ENCODE measurements around the gene ZNF516.

Gene ZNF516

DNA sequence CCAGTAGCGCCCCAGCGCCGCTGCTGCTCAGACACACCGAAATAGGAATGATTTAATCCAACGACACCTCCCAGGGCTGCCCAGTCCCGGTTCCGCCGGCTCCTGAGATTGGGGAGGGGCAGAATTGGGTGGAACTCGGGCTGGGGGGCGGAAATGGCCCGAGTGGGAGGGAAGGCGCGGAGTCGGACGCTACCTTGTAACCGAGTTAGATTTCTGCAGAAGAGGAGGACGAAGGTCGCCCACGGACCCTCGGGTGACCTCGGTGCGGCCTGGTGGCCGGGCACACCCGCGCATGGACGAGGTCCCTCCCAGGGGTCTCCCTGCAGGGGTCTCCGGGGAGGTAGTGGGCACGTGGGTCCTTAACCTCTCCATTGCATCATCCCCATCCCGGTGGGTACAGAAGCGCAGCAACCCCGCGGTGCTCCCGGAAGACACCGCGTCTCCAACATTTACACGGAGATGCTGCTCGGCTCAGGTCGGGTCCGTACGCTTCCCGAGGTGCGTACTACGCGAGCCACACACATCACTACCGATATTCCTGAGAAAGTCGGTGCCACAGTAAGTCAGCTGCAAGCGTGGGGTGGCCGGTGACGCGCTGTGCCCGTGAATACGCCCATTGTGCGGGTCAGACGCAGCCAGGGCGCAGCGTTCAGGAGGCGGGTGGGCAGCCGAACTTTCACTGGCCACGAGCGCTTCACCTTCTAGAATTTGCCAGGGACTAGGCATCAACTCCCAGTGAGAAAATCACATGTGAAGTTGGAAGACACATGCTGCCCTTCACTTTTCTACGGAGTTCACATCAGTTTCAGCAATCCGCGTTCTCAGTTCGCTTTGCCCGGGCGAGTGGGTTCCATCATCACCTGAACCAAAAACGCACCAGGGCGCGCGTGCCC lies 3.0 kb downstream of the ZNF516 start:
- H3K56ac ChIP-seq (ENCODE audit: low read length), result peak overlapping the region; percentile 81
- H3K27ac ChIP-seq (ENCODE audit: low read depth, low read length), result peak overlapping the region; percentile 19
- no peak overlapping the region for H4K5ac ChIP-seq (ENCODE audit: low read length)
- H3K79me1 ChIP-seq (ENCODE audit: low read length), result no peaks in the 10 kb centered on the region
- peak; percentile 70 for DNase-seq
- no peak overlapping the region for H2BK120ac ChIP-seq (ENCODE audit: low read depth, low read length)
- peak overlapping the region; percentile 94 for H3K4me2 ChIP-seq (ENCODE audit: low read length)
- H3K23ac ChIP-seq (ENCODE audit: low read length), result peak overlapping the region; percentile 59
- WGBS (ENCODE audit: extremely low coverage, insufficient coverage, low lambda C conversion rate), result no CpG with 5 or more reads among the region's 70 CpGs
- H3K4me1 ChIP-seq (ENCODE audit: control insufficient read depth, low read depth, low read length), result no peaks in the 10 kb centered on the region
- peak overlapping the region; percentile 25 for H3K18ac ChIP-seq (ENCODE audit: low read length)
- peak overlapping the region; percentile 42 for H3K4me3 ChIP-seq (ENCODE audit: low read length)
- no peak overlapping the region for H2BK5ac ChIP-seq (ENCODE audit: low read length)
- no peak overlapping the region for H2AK5ac ChIP-seq (ENCODE audit: low read length)
- H3K9ac ChIP-seq (ENCODE audit: low read length), result peak overlapping the region; percentile 61
- H3K36me3 ChIP-seq (ENCODE audit: control insufficient read depth, insufficient read depth, low read length), result no peaks in the 10 kb centered on the region
- no peak overlapping the region for H3K4ac ChIP-seq (ENCODE audit: low read depth, low read length)
- peaks cover 10% of the 10 kb centered on the region for H3K27me3 ChIP-seq (ENCODE audit: insufficient read depth, low read length, poor library complexity)
- no peak overlapping the region for H4K8ac ChIP-seq (ENCODE audit: low read depth, low read length)
- no peak overlapping the region for H2BK15ac ChIP-seq (replicated peaks; ENCODE audit: low read depth)
- no peaks in the 10 kb centered on the region for H3K79me2 ChIP-seq (ENCODE audit: control insufficient read depth, insufficient read depth, low read length)

DNA sequence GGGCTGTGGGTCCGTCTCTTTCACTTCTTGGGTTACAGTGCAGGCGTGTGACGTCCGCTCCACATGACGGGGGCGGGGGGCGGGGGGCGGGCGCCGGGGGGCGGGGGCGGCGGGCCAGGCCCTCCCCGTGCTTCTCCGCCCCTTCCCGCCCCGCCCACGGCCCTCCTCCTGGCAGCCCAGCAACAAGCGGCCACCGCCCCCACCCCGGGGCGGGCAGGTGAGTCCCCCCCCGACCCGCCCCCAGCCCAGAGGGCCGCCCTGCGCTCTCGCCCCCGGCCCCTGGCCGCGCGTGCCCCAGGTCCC lies 3.6 kb downstream of the ZNF516 start:
- Histone ChIP-seq H3K4me2 (ENCODE audit: low read length) (peak overlapping the region; percentile 94), H2BK5ac (ENCODE audit: low read length) (no peak overlapping the region), H3K4ac (ENCODE audit: low read depth, low read length) (no peak overlapping the region), H3K23ac (ENCODE audit: low read length) (no peak overlapping the region), H3K27ac (ENCODE audit: low read depth, low read length) (no peak overlapping the region), H2AK5ac (ENCODE audit: low read length) (no peak overlapping the region), H3K9ac (ENCODE audit: low read length) (peak overlapping the region; percentile 61), H4K8ac (ENCODE audit: low read depth, low read length) (no peak overlapping the region), H3K18ac (ENCODE audit: low read length) (peak overlapping the region; percentile 96), H2BK15ac (replicated peaks; ENCODE audit: low read depth) (no peak overlapping the region), H2BK120ac (ENCODE audit: low read depth, low read length) (no peak overlapping the region), H3K56ac (ENCODE audit: low read length) (peak overlapping the region; percentile 81), H3K27me3 (ENCODE audit: insufficient read depth, low read length, poor library complexity) (peaks cover 5% of the 10 kb centered on the region), H4K5ac (ENCODE audit: low read length) (no peak overlapping the region), H3K79me2 (ENCODE audit: control insufficient read depth, insufficient read depth, low read length) (no peaks in the 10 kb centered on the region), H3K79me1 (ENCODE audit: low read length) (no peaks in the 10 kb centered on the region), H3K4me1 (ENCODE audit: control insufficient read depth, low read depth, low read length) (no peaks in the 10 kb centered on the region), H3K36me3 (ENCODE audit: control insufficient read depth, insufficient read depth, low read length) (no peaks in the 10 kb centered on the region), H3K4me3 (ENCODE audit: low read length) (peak overlapping the region; percentile 42)
- no CpG with 5 or more reads among the region's 31 CpGs for WGBS (ENCODE audit: extremely low coverage, insufficient coverage, low lambda C conversion rate)
- DNase-seq, result peak; percentile 69

DNA sequence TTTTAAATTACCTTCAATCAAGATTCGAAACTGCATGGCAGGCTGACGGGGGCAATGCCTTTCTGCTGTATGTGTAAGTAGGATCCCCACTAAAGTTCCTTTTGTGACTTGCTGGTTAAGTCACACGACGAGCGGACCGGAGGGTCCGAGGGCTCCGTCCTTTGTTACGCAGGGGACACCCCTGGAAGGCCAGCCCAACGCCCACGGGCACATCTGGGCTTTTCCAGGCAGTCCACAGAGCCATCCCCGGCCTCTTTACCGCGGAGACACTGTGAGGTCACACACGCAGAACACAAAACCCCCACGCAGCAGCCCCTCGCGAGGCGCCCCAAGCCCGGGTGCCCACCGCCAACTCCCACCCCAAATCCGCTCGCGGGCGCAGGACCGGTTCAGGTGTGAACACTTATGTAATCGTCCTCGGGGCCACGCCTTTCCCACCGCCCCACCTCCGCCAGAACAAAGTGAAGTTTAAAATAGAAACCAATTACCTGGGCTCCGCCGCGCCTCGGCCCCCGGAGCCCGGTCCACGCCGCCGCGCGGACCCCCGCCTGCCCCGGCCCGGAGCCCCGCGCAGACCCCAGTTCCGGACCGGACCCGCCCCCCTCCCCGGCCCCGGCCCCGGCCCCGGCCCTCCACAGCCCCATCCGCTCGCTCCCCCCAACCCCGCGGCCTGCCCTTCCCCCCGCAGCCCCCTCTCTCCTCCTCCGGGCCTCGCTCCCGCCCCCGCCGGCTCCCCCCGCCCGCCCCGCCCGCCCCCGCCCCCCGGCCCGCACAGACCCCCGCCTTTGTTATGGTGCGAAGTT lies 4.2 kb downstream of the ZNF516 start:
- Histone ChIP-seq H4K5ac (ENCODE audit: low read length) (no peak overlapping the region), H4K8ac (ENCODE audit: low read depth, low read length) (no peak overlapping the region), H2BK15ac (replicated peaks; ENCODE audit: low read depth) (no peak overlapping the region), H3K4ac (ENCODE audit: low read depth, low read length) (no peak overlapping the region), H3K4me1 (ENCODE audit: control insufficient read depth, low read depth, low read length) (no peaks in the 10 kb centered on the region), H3K27me3 (ENCODE audit: insufficient read depth, low read length, poor library complexity) (peaks cover 5% of the 10 kb centered on the region), H3K4me3 (ENCODE audit: low read length) (peak overlapping the region; percentile 56), H3K56ac (ENCODE audit: low read length) (peak overlapping the region; percentile 58), H3K18ac (ENCODE audit: low read length) (peak overlapping the region; percentile 96), H3K79me1 (ENCODE audit: low read length) (no peaks in the 10 kb centered on the region), H3K23ac (ENCODE audit: low read length) (no peak overlapping the region), H3K4me2 (ENCODE audit: low read length) (peak overlapping the region; percentile 83), H2BK5ac (ENCODE audit: low read length) (no peak overlapping the region), H2BK120ac (ENCODE audit: low read depth, low read length) (peak overlapping the region; percentile 83), H3K9ac (ENCODE audit: low read length) (peak overlapping the region; percentile 66), H2AK5ac (ENCODE audit: low read length) (no peak overlapping the region), H3K36me3 (ENCODE audit: control insufficient read depth, insufficient read depth, low read length) (no peaks in the 10 kb centered on the region), H3K27ac (ENCODE audit: low read depth, low read length) (no peak overlapping the region), H3K79me2 (ENCODE audit: control insufficient read depth, insufficient read depth, low read length) (no peaks in the 10 kb centered on the region)
- peak; percentile 43 for DNase-seq
- WGBS (ENCODE audit: extremely low coverage, insufficient coverage, low lambda C conversion rate), result no CpG with 5 or more reads among the region's 73 CpGs

DNA sequence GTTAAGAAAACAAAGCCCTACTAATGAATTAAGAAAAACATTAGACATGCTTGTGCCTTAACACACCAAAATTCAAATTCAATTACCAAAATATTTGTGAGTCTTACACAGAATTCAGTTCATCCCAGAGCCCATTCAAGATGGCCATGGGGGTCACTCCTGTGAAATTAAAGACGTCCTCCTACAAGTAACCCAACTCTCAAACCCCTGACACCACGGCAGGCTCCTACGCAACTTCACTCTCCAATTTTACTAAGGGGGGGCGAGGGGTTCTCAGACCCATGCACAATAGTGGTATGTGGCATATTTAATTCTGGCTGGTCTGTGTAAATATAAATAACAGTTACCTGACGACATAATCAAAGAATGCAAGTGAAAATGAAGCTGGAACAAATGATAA lies 5.0 kb downstream of the ZNF516 start:
- Histone ChIP-seq H3K18ac (ENCODE audit: low read length) (no peak overlapping the region), H3K79me2 (ENCODE audit: control insufficient read depth, insufficient read depth, low read length) (no peaks in the 10 kb centered on the region), H3K4me2 (ENCODE audit: low read length) (no peak overlapping the region), H2BK120ac (ENCODE audit: low read depth, low read length) (no peak overlapping the region), H3K23ac (ENCODE audit: low read length) (no peak overlapping the region), H3K79me1 (ENCODE audit: low read length) (no peaks in the 10 kb centered on the region), H2BK15ac (replicated peaks; ENCODE audit: low read depth) (no peak overlapping the region), H2AK5ac (ENCODE audit: low read length) (no peak overlapping the region), H2BK5ac (ENCODE audit: low read length) (no peak overlapping the region), H4K8ac (ENCODE audit: low read depth, low read length) (no peak overlapping the region), H4K5ac (ENCODE audit: low read length) (no peak overlapping the region), H3K4me1 (ENCODE audit: control insufficient read depth, low read depth, low read length) (no peaks in the 10 kb centered on the region), H3K56ac (ENCODE audit: low read length) (no peak overlapping the region), H3K9ac (ENCODE audit: low read length) (no peak overlapping the region), H3K36me3 (ENCODE audit: control insufficient read depth, insufficient read depth, low read length) (no peaks in the 10 kb centered on the region), H3K4me3 (ENCODE audit: low read length) (no peak overlapping the region), H3K27ac (ENCODE audit: low read depth, low read length) (no peak overlapping the region), H3K27me3 (ENCODE audit: insufficient read depth, low read length, poor library complexity) (peaks cover 5% of the 10 kb centered on the region), H3K4ac (ENCODE audit: low read depth, low read length) (no peak overlapping the region)
- WGBS (ENCODE audit: extremely low coverage, insufficient coverage, low lambda C conversion rate), result no CpG with 5 or more reads among the region's 5 CpGs
- no peak for DNase-seq

DNA sequence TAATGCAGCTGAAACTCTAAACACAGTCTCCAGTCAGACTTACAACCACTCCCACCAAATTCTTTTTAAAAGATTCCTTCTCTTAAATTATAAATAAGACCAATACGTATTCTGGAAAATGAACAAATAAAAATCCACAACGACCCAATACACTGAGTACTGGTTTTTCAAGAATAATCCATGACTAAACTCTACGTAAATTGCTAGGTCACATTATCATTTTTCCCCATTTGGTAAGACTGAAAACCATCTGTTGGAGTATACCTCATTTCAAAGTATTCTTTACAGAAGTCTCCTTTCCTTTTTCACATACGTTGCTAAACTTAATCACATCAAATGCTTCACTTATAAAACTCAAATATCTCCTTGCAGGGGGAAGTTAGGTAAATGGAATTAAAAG lies 6.0 kb downstream of the ZNF516 start:
- no peak overlapping the region for H2BK15ac ChIP-seq (replicated peaks; ENCODE audit: low read depth)
- H3K4me2 ChIP-seq (ENCODE audit: low read length), result no peak overlapping the region
- H3K79me2 ChIP-seq (ENCODE audit: control insufficient read depth, insufficient read depth, low read length), result no peaks in the 10 kb centered on the region
- no peaks in the 10 kb centered on the region for H3K79me1 ChIP-seq (ENCODE audit: low read length)
- no peak overlapping the region for H3K4ac ChIP-seq (ENCODE audit: low read depth, low read length)
- no peak overlapping the region for H3K9ac ChIP-seq (ENCODE audit: low read length)
- no CpG with 5 or more reads among the region's 4 CpGs for WGBS (ENCODE audit: extremely low coverage, insufficient coverage, low lambda C conversion rate)
- H2BK120ac ChIP-seq (ENCODE audit: low read depth, low read length), result no peak overlapping the region
- H2BK5ac ChIP-seq (ENCODE audit: low read length), result no peak overlapping the region
- no peak overlapping the region for H4K5ac ChIP-seq (ENCODE audit: low read length)
- H3K27me3 ChIP-seq (ENCODE audit: insufficient read depth, low read length, poor library complexity), result peaks cover 5% of the 10 kb centered on the region
- no peak overlapping the region for H3K23ac ChIP-seq (ENCODE audit: low read length)
- no peaks in the 10 kb centered on the region for H3K4me1 ChIP-seq (ENCODE audit: control insufficient read depth, low read depth, low read length)
- no peak overlapping the region for H3K4me3 ChIP-seq (ENCODE audit: low read length)
- no peaks in the 10 kb centered on the region for H3K36me3 ChIP-seq (ENCODE audit: control insufficient read depth, insufficient read depth, low read length)
- H2AK5ac ChIP-seq (ENCODE audit: low read length), result no peak overlapping the region
- DNase-seq, result no peak
- no peak overlapping the region for H3K56ac ChIP-seq (ENCODE audit: low read length)
- H3K27ac ChIP-seq (ENCODE audit: low read depth, low read length), result no peak overlapping the region
- no peak overlapping the region for H3K18ac ChIP-seq (ENCODE audit: low read length)
- H4K8ac ChIP-seq (ENCODE audit: low read depth, low read length), result no peak overlapping the region

All from mesendoderm (in vitro differentiated cells).